Parathyroid adenoma (tissue), 2 donors: Measurements from ENCODE around the gene PPP6R2.

Source experiments
- H2AFZ ChIP-seq: fragments of 300-600 bp; sonication (generic); one replicate; pipeline ENCODE4 v1.7.0; 2017; ENCODE audit warnings: antibody characterized with exemption, mild to moderate bottlenecking
- H3K27ac ChIP-seq: fragments of 300-600 bp; sonication (generic); one replicate; pipeline ENCODE4 v1.7.0; 2017
- H3K27me3 ChIP-seq: fragments of 300-600 bp; sonication (generic); one replicate; pipeline ENCODE4 v1.7.0; 2017; ENCODE audit warnings: low read length; ENCODE audit not compliant: control insufficient read depth, insufficient read depth
- H3K36me3 ChIP-seq: fragments of 300-600 bp; sonication (generic); one replicate; pipeline ENCODE4 v1.7.0; 2017; ENCODE audit warnings: low read length; ENCODE audit not compliant: control insufficient read depth, insufficient read depth
- H3K4me1 ChIP-seq: fragments of 300-600 bp; sonication (generic); one replicate; pipeline ENCODE4 v1.7.0; 2017; ENCODE audit warnings: control low read depth
- H3K4me2 ChIP-seq: fragments of 300-600 bp; sonication (generic); one replicate; pipeline ENCODE4 v1.7.0; 2017; ENCODE audit warnings: low read length
- H3K4me3 ChIP-seq: fragments of 300-600 bp; sonication (generic); one replicate; pipeline ENCODE4 v1.7.0; 2017; ENCODE audit warnings: low read depth, low read length
- H3K79me2 ChIP-seq: fragments of 300-600 bp; sonication (generic); one replicate; pipeline ENCODE4 v1.7.0; 2017; ENCODE audit warnings: control low read depth
- H3K9ac ChIP-seq: fragments of 300-600 bp; sonication (generic); one replicate; pipeline ENCODE4 v1.7.0; 2017; ENCODE audit warnings: mild to moderate bottlenecking
- H3K9me3 ChIP-seq: fragments of 300-600 bp; sonication (generic); one replicate; pipeline ENCODE4 v1.7.0; 2017; ENCODE audit warnings: low read length; ENCODE audit not compliant: control insufficient read depth
- TF ChIP-seq, protein P1 (sequence below): fragments of 300-600 bp; sonication (generic); IDR thresholded peaks from one replicate; pipeline ENCODE4 v1.7.0; 2017; ENCODE audit warnings: antibody characterized with exemption, mild to moderate bottlenecking
- donor health status: primary hyperparathyroidism.

PPP6R2 gene

DNA sequence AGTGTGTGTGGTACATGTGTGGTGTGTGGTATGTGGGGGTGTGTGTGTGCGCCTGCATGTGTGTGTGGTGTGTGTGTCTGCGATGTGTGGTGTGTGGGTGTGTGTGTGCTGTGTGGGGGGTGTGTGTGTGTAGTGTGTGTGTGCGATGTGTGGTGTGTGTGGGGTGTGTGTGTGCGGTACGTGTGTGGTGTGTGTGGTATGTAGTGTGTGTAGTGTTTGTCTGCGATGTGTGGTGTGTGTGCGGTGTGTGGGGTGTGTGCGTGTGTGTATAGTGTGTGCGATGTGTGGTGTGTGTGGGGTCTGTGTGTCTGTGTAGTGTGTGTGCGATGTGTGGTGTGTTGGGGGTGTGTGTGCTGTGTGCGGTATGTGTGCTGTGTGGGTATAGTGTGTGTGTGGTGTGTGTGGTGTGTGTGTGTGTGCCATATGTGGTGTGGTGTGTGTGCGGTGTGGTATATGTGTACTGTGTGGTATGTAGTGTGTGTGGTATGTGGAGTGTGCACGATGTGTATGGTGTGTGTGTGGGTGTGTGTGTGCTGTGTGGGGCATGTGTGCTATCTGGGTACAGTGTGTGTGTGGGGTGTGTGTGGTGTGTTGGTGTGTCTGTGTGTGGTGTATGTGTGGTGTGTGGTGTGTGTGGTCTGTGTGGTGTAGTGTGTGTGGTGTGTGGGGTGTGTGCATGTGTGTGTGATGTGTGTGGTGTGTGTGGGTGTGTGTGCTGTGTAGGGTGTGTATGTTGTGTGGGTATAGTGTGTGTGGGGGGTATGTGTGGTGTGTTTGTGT is 5.7 kb upstream of the PPP6R2 start:
- Histone ChIP-seq H3K9ac (no peak overlapping the region), H3K4me3 (no peak overlapping the region), H3K27me3 (no peaks in the 10 kb centered on the region), H3K36me3 (no peaks in the 10 kb centered on the region), H2AFZ (no peak overlapping the region), H3K79me2 (no peaks in the 10 kb centered on the region), H3K9me3 (no peaks in the 10 kb centered on the region), H3K4me1 (peaks cover 2% of the 10 kb centered on the region), H3K4me2 (no peak overlapping the region), H3K27ac (no peak overlapping the region)
- TF ChIP-seq, protein P1, sequence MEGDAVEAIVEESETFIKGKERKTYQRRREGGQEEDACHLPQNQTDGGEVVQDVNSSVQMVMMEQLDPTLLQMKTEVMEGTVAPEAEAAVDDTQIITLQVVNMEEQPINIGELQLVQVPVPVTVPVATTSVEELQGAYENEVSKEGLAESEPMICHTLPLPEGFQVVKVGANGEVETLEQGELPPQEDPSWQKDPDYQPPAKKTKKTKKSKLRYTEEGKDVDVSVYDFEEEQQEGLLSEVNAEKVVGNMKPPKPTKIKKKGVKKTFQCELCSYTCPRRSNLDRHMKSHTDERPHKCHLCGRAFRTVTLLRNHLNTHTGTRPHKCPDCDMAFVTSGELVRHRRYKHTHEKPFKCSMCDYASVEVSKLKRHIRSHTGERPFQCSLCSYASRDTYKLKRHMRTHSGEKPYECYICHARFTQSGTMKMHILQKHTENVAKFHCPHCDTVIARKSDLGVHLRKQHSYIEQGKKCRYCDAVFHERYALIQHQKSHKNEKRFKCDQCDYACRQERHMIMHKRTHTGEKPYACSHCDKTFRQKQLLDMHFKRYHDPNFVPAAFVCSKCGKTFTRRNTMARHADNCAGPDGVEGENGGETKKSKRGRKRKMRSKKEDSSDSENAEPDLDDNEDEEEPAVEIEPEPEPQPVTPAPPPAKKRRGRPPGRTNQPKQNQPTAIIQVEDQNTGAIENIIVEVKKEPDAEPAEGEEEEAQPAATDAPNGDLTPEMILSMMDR: no peak

- Histone ChIP-seq H3K27ac (no peak overlapping the region), H2AFZ (no peak overlapping the region), H3K9me3 (no peaks in the 10 kb centered on the region), H3K4me2 (no peak overlapping the region), H3K27me3 (no peaks in the 10 kb centered on the region), H3K79me2 (no peaks in the 10 kb centered on the region), H3K4me3 (no peak overlapping the region), H3K4me1 (peaks cover 5% of the 10 kb centered on the region), H3K36me3 (no peaks in the 10 kb centered on the region), H3K9ac (no peak overlapping the region)
- TF ChIP-seq, protein P1: no peak
Measured at GRCh38 chr22:50338042-50338573, 5.0 kb upstream of the PPP6R2 start.

GRCh38 chr22:50338860-50339462 is 4.2 kb upstream of the PPP6R2 start:
- H2AFZ ChIP-seq: no peak overlapping the region
- H3K79me2 ChIP-seq: no peaks in the 10 kb centered on the region
- H3K4me3 ChIP-seq: no peak overlapping the region
- H3K27ac ChIP-seq: no peak overlapping the region
- peaks cover 5% of the 10 kb centered on the region for H3K4me1 ChIP-seq
- TF ChIP-seq, protein P1: no peak
- H3K9me3 ChIP-seq: no peaks in the 10 kb centered on the region
- no peak overlapping the region for H3K4me2 ChIP-seq
- H3K27me3 ChIP-seq: no peaks in the 10 kb centered on the region
- H3K9ac ChIP-seq: no peak overlapping the region
- no peaks in the 10 kb centered on the region for H3K36me3 ChIP-seq

DNA sequence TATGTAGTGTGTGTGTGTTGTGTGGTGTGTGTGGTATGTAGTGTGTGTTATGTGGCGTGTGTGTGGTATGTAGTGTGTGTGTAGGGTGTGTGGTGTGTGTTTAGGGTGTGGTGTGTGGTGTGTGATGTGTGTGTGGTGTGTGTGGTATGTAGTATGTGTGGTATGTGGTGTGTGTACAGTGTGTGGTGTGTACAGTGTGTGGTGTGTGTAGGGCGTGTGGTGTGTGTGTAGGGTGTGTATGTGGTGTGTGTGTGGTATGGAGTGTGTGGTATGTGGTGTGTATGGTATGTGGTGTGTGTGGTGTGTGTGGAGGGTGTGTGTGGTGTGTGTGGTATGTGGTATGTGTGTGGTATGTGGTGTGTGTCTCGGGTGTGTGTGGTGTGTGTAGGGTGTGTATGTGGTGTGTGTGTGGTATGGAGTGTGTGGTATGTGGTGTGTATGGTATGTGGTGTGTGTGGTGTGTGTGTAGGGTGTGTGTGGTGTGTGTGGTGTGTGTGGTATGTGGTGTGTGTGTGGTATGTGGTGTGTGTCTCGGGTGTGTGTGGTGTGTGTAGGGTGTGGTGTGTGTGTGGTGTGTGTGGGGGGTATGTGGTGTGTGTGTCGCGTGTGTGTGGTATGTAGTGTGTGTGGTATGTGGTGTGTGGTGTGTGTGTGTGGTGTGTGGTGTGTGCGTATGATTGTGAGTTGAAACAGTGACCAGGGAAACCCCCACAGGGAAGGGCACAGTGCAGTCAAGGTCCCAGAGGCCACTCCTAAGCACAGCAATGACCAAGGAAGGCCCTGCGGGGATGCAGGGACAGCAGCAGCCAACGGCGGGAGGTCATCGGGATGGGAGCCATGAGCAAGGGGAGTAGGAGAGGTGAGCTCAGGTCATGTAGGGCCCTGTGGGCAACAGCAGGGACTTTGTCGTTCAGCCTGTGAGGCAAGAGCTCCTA is 2.9 kb upstream of the PPP6R2 start:
- Histone ChIP-seq H3K9ac (no peak overlapping the region), H3K4me2 (no peak overlapping the region), H3K4me1 (peaks cover 5% of the 10 kb centered on the region), H3K9me3 (no peaks in the 10 kb centered on the region), H3K27me3 (no peaks in the 10 kb centered on the region), H2AFZ (no peak overlapping the region), H3K27ac (no peak overlapping the region), H3K36me3 (no peaks in the 10 kb centered on the region), H3K79me2 (no peaks in the 10 kb centered on the region), H3K4me3 (no peak overlapping the region)
- TF ChIP-seq, protein P1: no peak
